ENCODE results near the gene NID2. TPM values are rescaled to one million over a fixed set of nuclear protein-coding genes. Genes with fewer than 3 reads are reported as not detected.

The NID2 gene
- total RNA-seq, 4 donors from 2014 or later: 0.17 to 3.0 (median 1.1) TPM

- 93 to 94% methylated on average over 3 of the region's 3 CpGs for WGBS, 2 donors
These were observed 13.1 kb upstream of the NID2 start for GRCh38 chr14:52081964-52082363.

GRCh38 chr14:52080808-52081755, 12.2 kb upstream of the NID2 start:
- intact Hi-C loops (cut with DNase I; ENCODE audit: low total_unique reads): no loop called here
- no peak for DNase-seq (ENCODE audit: low spot score in 2 of 2)
- TF ChIP-seq CTCF (IDR thresholded peaks at IDR 0.05) (no peak), POLR2A (IDR thresholded peaks at IDR 0.05) (no peak)
- no peak overlapping the region for H3K4me3 ChIP-seq (ENCODE audit: low read depth, poor library complexity, severe bottlenecking)
- WGBS, 2 donors: 76 to 82% methylated on average over 4 of the region's 4 CpGs

More at GRCh38 chr14:52081964-52082363, 13.1 kb upstream of the NID2 start:
- H3K4me3 ChIP-seq (ENCODE audit: low read depth, poor library complexity, severe bottlenecking): no peak overlapping the region
- DNase-seq (ENCODE audit: low spot score in 2 of 2): no peak
- no peak for TF ChIP-seq CTCF (IDR thresholded peaks at IDR 0.05)
- TF ChIP-seq POLR2A (IDR thresholded peaks at IDR 0.05): no peak
- intact Hi-C loops (cut with DNase I; ENCODE audit: low total_unique reads): no loop called here

DNA sequence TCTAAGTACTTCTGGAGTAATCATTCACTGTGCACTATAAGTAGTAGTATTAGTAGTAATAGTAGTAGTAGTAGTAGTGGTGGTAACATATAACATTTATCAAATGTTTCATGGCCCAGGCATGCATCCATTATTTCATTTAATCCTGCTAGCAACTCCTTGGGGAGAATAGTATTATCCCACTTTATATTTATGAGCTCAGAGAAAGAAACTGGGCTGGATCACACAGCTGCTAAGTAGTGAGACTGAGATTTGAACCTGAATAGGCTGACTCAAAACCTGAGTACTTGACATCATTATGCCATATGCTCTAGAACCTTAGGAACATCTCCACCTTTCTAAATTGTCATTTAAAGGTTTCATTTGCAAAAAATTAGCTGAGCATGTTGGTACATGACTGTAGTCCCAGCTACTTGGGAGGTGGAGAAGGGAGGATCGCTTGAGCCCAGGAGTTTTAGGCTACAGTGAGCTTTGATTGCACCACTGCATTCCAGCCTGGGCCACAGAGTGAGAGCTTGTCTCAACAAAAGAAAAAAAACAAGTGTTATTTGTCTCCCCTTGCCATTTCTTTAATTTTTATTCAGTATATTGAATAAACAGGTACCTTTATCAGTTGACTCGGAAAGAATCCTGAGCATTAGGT, 11.4 kb upstream of the NID2 start:
- WGBS, 2 donors: 61 to 74% methylated on average over 2 of the region's 2 CpGs

DNA sequence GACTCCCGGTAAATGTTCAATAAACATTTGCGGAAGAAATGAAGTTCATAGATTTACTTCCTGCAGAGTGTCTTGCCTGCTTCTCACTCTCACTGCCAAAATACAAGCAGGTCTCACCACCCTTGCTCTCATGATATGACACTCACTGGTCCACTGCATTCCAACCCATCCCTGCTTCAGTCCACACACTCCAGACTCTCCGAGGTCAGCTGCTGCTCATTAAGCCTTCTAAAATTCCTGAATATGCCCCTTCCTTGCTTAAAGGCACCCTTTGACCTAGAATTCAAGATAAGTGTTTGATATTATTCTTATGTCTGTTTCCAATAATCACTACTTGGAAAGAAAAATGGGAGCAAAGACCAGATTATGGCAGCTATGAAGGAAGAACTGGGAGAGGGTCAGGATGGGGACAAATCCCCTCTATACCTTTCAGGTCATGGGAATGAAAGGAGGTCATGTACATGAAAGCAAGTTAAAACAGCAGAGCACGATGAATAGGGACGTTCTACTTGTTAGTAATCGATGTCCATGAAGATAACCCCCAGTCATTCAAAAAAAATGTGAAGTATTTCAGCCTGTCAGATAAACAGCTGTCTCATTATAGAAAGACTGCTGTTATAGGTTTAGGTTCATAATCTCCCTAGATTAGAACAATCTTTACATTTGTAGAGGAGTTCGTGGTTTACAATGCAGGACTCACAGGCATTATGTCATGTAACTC, 10.5 kb upstream of the NID2 start:
- no peak for DNase-seq (ENCODE audit: low spot score in 2 of 2)
- 68 to 73% methylated on average over 7 of the region's 7 CpGs for WGBS, 2 donors
- TF ChIP-seq POLR2A (IDR thresholded peaks at IDR 0.05) (no peak), CTCF (IDR thresholded peaks at IDR 0.05) (no peak)
- intact Hi-C loops (cut with DNase I; ENCODE audit: low total_unique reads): no loop called here
- no peak overlapping the region for H3K4me3 ChIP-seq (ENCODE audit: low read depth, poor library complexity, severe bottlenecking)

More for the DNA sequence above, 11.4 kb upstream of the NID2 start:
- intact Hi-C loops (cut with DNase I; ENCODE audit: low total_unique reads): no loop called here
- TF ChIP-seq CTCF (IDR thresholded peaks at IDR 0.05) (no peak), POLR2A (IDR thresholded peaks at IDR 0.05) (no peak)
- H3K4me3 ChIP-seq (ENCODE audit: low read depth, poor library complexity, severe bottlenecking): no peak overlapping the region
- no peak for DNase-seq (ENCODE audit: low spot score in 2 of 2)

DNA sequence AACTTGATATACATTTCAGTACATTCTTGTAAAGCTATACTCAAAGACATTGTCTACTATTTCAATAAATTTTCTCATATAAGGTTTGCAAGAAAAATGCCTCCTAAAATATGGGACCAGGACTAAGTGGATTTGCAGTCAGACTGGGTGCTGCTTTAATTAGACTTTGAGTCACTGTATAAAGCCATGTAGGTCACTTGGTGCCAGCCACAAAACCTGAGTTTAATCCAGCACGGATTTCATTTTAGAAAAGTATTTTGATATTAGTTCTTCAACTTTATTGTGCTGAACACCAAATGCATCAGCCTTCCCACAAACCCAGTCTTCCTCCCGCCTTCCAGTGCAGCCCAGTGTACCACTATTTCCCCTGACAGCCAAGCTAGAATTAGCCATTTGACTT, 9.9 kb upstream of the NID2 start:
- no peak overlapping the region for H3K4me3 ChIP-seq (ENCODE audit: low read depth, poor library complexity, severe bottlenecking)
- WGBS, 2 donors: 84 to 86% methylated on average over 2 of the region's 2 CpGs
- TF ChIP-seq CTCF (IDR thresholded peaks at IDR 0.05) (no peak), POLR2A (IDR thresholded peaks at IDR 0.05) (no peak)
- intact Hi-C loops (cut with DNase I; ENCODE audit: low total_unique reads): no loop called here
- DNase-seq (ENCODE audit: low spot score in 2 of 2): no peak

All from lower leg skin (tissue), 4 donors.